Cardiac muscle cell (in vitro differentiated cells and primary cell): ENCODE measurements around the gene GNB2. TPM values are rescaled to one million over a fixed set of nuclear protein-coding genes. Genes with fewer than 3 reads are reported as not detected.

Experiments used
- DNase-seq, 2 donors: peaks; one replicate each; pipeline versions ENCODE4 v3.0.0 to v3.0.0-alpha.2; 2010 to 2017; ENCODE audit warnings: low read depth in 1 of 2, low spot score in 1 of 2
- H3K27ac ChIP-seq: fragments of 200-600 bp; sonication (generic); 2 replicates; pipeline ENCODE4 v1.5.1; 2016
- H3K27me3 ChIP-seq: fragments of 200-600 bp; sonication (generic); 2 replicates; pipeline ENCODE4 v1.6.0; 2016; ENCODE audit warnings: control low read depth
- H3K36me3 ChIP-seq: fragments of 200-600 bp; sonication (generic); 2 replicates; pipeline ENCODE4 v1.5.1; 2016; ENCODE audit warnings: control low read depth
- H3K4me1 ChIP-seq: fragments of 200-600 bp; sonication (generic); 2 replicates; pipeline ENCODE4 v1.8.1; 2017; ENCODE audit warnings: low read depth, mild to moderate bottlenecking, mixed run types
- H3K4me3 ChIP-seq: fragments of 200-600 bp; sonication (generic); 2 replicates; pipeline ENCODE4 v1.5.1; 2016; ENCODE audit warnings: mild to moderate bottlenecking
- H3K9me3 ChIP-seq: fragments of 200-600 bp; sonication (generic); 2 replicates; pipeline ENCODE4 v1.5.1; 2017; ENCODE audit warnings: low read depth, mild to moderate bottlenecking, control low read depth
- CTCF ChIP-seq: IDR thresholded peaks from 2 replicates; pipeline ENCODE4 v1.5.1; 2012; ENCODE audit warnings: low read depth, mild to moderate bottlenecking, low read length
- polyA plus RNA-seq: library from polyadenylated mRNA; unstranded; fragments of >200 nt; fragmentation: Nextera tagmentation; extraction: Ambion mirVana; gene quantifications from 2 replicates; pipeline ENCODE4 v1.2.1, GENCODE V29; 2016
- total RNA-seq: library from RNA; depleted of rRNA; stranded (reverse); fragments of >200 nt; gene quantifications from 2 replicates; pipeline ENCODE4 v1.2.3, GENCODE V29; 2016

Gene GNB2
- total and polyA plus RNA-seq, 2 experiments from 2014 or later: 234 to 241 TPM

DNA sequence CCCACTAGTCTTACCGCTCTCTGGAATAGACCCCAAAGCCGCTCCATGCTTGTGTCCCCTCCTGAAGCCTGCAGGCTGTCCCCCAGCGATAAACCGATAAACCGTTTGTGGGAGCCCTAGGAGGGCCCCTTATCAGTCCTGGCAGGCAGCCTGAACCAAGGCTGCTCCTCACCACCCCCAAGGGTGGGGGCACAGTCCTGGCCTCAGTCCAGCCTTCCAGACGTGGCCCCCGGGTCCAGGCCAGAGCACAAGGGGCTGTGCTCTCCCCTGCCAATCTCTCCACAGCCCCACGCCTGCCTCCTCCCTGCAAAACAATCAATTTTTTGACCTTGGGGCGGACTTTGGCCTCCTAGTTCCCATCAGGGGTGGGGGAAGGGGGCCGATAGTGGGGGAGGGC, 32.1 kb upstream of the GNB2 start, which contains the start of gene TFR2:
Gene TFR2, minus strand, starts transcription at position 90 of the 397 bp plus-strand sequence. Its CDS starts 43 bp downstream, at position 47.
- no peak for DNase-seq
- H3K27ac ChIP-seq: no peak within 1 kb of the TSS
- no peaks in the 10 kb centered on the region for H3K9me3 ChIP-seq
- no peak within 1 kb of the TSS for H3K4me3 ChIP-seq
- H3K27me3 ChIP-seq: no peaks in the 10 kb centered on the region
- TF ChIP-seq CTCF: no peak
- H3K36me3 ChIP-seq: no peaks in the 10 kb centered on the region
- peaks cover 6% of the 10 kb centered on the region for H3K4me1 ChIP-seq

DNA sequence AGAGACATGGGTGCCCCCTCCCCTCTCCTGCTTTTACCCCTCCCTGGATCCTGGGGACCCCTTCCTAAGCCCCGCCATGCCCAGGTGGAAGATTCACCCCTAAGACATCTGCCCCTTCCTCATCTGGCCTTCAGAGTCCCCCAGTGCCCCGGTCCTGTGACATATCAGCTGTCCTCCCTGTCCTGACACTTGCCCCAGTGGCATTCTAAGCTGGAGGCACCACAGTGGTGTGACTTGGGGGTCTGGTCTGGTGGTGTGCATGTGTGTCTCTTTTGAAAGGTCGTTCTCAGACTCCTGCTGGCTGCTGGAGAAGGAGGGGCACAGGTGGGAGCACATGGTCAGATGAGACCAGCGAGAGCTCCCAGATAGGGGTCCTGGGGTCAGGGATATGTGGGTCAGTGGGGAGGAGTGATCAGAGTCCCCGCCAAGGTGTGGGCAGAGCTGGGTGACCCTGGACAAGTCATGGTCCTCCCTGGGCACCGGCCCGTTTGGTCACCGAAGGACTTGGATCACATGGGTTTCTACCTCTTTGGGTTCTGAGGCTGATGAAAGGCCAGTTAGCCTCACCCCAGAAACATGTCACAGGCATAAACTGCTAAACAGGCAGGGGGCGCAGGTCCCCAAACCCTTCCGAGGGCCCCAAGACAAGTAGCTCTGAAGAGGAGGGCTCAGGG, 31.5 kb upstream of the GNB2 start:
- DNase-seq: no peak
- Histone ChIP-seq H3K4me1 (peaks cover 6% of the 10 kb centered on the region), H3K36me3 (no peaks in the 10 kb centered on the region), H3K27me3 (no peaks in the 10 kb centered on the region), H3K9me3 (no peaks in the 10 kb centered on the region), H3K4me3 (no peak overlapping the region), H3K27ac (no peak overlapping the region)
- no peak for TF ChIP-seq CTCF

DNA sequence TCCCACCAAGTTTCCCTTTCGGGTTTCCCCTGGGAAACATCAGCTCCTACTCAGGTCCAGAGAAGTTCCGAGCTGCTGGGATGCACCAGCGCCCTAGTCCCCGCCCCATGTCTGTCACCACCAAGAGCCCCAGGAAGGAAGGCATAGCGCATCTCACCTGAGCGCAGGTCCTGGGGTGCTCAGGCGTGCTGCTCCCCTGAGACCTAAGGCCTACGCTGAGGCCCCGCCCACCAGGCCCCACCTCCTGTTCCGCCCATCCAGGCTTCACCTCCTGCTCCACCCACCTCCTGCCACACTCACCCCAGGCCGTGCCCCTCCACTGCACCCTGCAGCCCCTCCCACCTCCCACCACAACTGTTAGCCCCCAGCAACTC, 31.0 kb upstream of the GNB2 start:
- TF ChIP-seq CTCF: no peak
- no peaks in the 10 kb centered on the region for H3K9me3 ChIP-seq
- no peak overlapping the region for H3K4me3 ChIP-seq
- H3K4me1 ChIP-seq: peaks cover 6% of the 10 kb centered on the region
- no peaks in the 10 kb centered on the region for H3K27me3 ChIP-seq
- H3K27ac ChIP-seq: no peak overlapping the region
- no peaks in the 10 kb centered on the region for H3K36me3 ChIP-seq
- no peak for DNase-seq

DNA sequence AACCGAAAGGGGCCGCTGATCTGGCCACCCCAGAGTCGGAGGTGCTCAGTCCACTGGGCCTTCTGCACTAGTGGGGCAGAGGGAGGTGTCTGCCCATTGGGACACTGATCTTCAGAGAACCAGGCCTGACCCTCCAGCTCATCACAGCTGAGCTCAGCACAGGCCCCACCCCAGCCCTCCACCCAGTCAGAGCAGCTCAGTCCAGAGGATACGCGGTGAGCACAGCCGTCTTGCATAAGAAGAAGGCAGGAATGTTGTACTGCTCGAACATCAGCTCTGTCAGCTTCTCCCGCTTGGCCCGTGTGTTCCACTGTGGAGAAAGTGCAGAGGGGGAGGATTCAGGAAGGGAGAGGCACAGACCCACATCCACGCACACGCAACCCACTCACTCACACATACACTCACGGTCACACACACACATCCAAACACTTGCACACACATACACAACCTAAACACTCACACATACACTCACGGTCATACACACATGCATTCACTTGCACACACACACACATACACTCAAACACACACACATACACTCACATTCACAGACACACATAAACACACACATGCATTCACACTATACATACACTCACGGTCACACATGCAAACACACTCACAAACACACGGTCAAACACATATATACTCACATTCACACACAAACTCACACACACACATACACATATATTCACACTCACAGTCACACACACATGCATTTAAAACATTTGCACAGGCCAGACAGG, 23.5 kb upstream of the GNB2 start:
- TF ChIP-seq CTCF: no peak
- H3K9me3 ChIP-seq: no peaks in the 10 kb centered on the region

GRCh38 chr7:100654908-100655831, 18.4 kb upstream of the GNB2 start:
- TF ChIP-seq CTCF: no peak
- no peaks in the 10 kb centered on the region for H3K4me1 ChIP-seq
- H3K4me3 ChIP-seq: no peak overlapping the region
- H3K9me3 ChIP-seq: no peaks in the 10 kb centered on the region
- H3K36me3 ChIP-seq: no peaks in the 10 kb centered on the region
- DNase-seq: no peak
- H3K27me3 ChIP-seq: peaks cover 34% of the 10 kb centered on the region
- H3K27ac ChIP-seq: no peak overlapping the region

More for the DNA sequence above, 23.5 kb upstream of the GNB2 start:
- Histone ChIP-seq H3K27me3 (peaks cover 15% of the 10 kb centered on the region), H3K36me3 (no peaks in the 10 kb centered on the region), H3K4me3 (no peak overlapping the region), H3K27ac (no peak overlapping the region), H3K4me1 (no peaks in the 10 kb centered on the region)
- peak in 1 of 2 donors; percentile 18 for DNase-seq
